ENCODE results near the gene SMC6.

The SMC6 gene

GRCh38 chr2:17798338-17798737, 44.7 kb upstream of the SMC6 start:
- no peak overlapping the region for H3K4me3 ChIP-seq
- H3K36me3 ChIP-seq = no peaks in the 10 kb centered on the region
- H3K27me3 ChIP-seq = peaks cover 0 to 2% of the 10 kb centered on the region in 2 donors
- intact Hi-C loops (cut with DNase I; ENCODE audit: low total_unique reads) = no loop called here
- H3K27ac ChIP-seq = no peak overlapping the region
- DNase-seq = no peak
- H3K9me3 ChIP-seq = no peaks in the 10 kb centered on the region
- no peaks in the 10 kb centered on the region for H3K4me1 ChIP-seq
- TF ChIP-seq CTCF (IDR thresholded peaks at IDR 0.05) = no peak

GRCh38 chr2:17795309-17795708, 41.7 kb upstream of the SMC6 start:
- Histone ChIP-seq H3K4me1 (no peaks in the 10 kb centered on the region), H3K36me3 (no peaks in the 10 kb centered on the region), H3K27ac (no peak overlapping the region), H3K27me3 (peaks cover 0 to 6% of the 10 kb centered on the region in 2 donors), H3K4me3 (no peak overlapping the region), H3K9me3 (no peaks in the 10 kb centered on the region)
- no peak for TF ChIP-seq CTCF (IDR thresholded peaks at IDR 0.05)
- no peak for DNase-seq
- intact Hi-C loops (cut with DNase I; ENCODE audit: low total_unique reads) = no loop called here

DNA sequence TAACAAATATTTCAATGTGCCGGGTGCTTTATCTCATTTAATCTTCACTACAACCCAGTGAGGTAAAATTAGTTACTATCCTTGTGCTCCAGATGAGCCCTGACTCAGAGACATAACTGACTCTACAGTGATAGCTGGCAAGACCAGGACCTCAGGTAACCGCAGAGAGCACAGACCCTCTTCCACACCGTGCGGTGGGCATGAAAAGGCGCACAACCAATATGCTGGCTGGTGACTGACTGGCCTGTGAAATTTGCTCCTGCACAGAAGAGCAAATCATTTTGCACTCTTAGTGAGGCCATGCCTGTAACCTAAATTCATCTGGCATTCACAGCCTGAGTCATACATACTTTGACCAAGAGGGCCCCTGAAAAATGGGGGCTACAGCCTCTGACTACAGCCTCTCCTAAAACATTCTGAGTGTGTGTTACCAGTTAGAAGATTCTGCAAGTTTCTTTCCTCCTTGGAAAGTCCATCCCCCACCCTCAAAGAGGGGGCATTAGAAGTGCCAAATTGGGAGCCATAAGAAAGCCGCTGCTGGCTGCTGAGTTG, 40.3 kb upstream of the SMC6 start:
- H3K36me3 ChIP-seq = no peaks in the 10 kb centered on the region
- H3K27me3 ChIP-seq = peaks cover 0 to 3% of the 10 kb centered on the region in 2 donors
- intact Hi-C loops (cut with DNase I; ENCODE audit: low total_unique reads) = no loop called here
- H3K4me3 ChIP-seq = no peak overlapping the region
- no peak overlapping the region for H3K27ac ChIP-seq
- no peaks in the 10 kb centered on the region for H3K4me1 ChIP-seq
- no peak for DNase-seq
- no peaks in the 10 kb centered on the region for H3K9me3 ChIP-seq
- TF ChIP-seq CTCF (IDR thresholded peaks at IDR 0.05) = no peak

GRCh38 chr2:17793296-17793695, 39.7 kb upstream of the SMC6 start:
- Histone ChIP-seq H3K9me3 (no peaks in the 10 kb centered on the region), H3K27ac (no peak overlapping the region), H3K4me3 (no peak overlapping the region), H3K36me3 (no peaks in the 10 kb centered on the region), H3K4me1 (no peaks in the 10 kb centered on the region), H3K27me3 (peaks cover 0 to 3% of the 10 kb centered on the region in 2 donors)
- TF ChIP-seq CTCF (IDR thresholded peaks at IDR 0.05) = no peak
- intact Hi-C loops (cut with DNase I; ENCODE audit: low total_unique reads) = no loop called here
- no peak for DNase-seq

GRCh38 chr2:17792515-17792914, 38.9 kb upstream of the SMC6 start:
- no peak for DNase-seq
- Histone ChIP-seq H3K9me3 (no peaks in the 10 kb centered on the region), H3K36me3 (no peaks in the 10 kb centered on the region), H3K27ac (no peak overlapping the region), H3K4me1 (no peaks in the 10 kb centered on the region), H3K4me3 (no peak overlapping the region), H3K27me3 (peaks cover 0 to 3% of the 10 kb centered on the region in 2 donors)
- no peak for TF ChIP-seq CTCF (IDR thresholded peaks at IDR 0.05)
- intact Hi-C loops (cut with DNase I; ENCODE audit: low total_unique reads) = no loop called here

DNA sequence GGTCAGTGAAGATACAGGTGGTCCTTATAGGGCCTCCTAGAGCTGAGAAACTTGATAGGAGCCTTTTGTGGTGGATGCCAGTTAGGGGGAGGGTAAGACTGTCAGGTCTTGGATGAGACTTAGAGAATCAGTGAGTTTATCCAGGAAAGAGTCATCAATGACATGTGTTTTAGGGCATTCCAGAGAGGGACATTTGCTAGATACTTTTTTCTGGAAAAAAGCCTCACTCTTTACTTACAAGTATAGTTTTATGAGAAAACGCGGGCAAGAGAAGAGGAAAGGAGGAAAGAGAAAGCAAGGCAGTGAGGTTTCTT, 38.2 kb upstream of the SMC6 start:
- intact Hi-C loops (cut with DNase I; ENCODE audit: low total_unique reads) = no loop called here
- H3K9me3 ChIP-seq = no peaks in the 10 kb centered on the region
- peaks cover 0 to 3% of the 10 kb centered on the region in 2 donors for H3K27me3 ChIP-seq
- DNase-seq = no peak
- no peaks in the 10 kb centered on the region for H3K36me3 ChIP-seq
- H3K27ac ChIP-seq = no peak overlapping the region
- no peaks in the 10 kb centered on the region for H3K4me1 ChIP-seq
- TF ChIP-seq CTCF (IDR thresholded peaks at IDR 0.05) = no peak
- H3K4me3 ChIP-seq = no peak overlapping the region
